Trophoblast cell (in vitro differentiated cells and primary cell): ENCODE data around the gene TNFRSF25.
A peak's percentile ranks its signal among the peaks of the same experiment; 100 is the strongest.

Experiments
- DNase-seq, 2 donors: peaks; one replicate each; pipeline ENCODE4 v3.0.0-alpha.2; 2016
- H2AFZ ChIP-seq: 2 replicates; pipeline ENCODE4 v1.6.1; 2013; ENCODE audit warnings: low read length, moderate library complexity, mild to moderate bottlenecking; ENCODE audit not compliant: insufficient read depth, poor library complexity
- H2AK5ac ChIP-seq: 2 replicates; pipeline ENCODE4 v1.6.1; 2013; ENCODE audit warnings: mild to moderate bottlenecking, low read length
- H2BK120ac ChIP-seq: 2 replicates; pipeline ENCODE4 v1.6.1; 2013; ENCODE audit warnings: low read length, mild to moderate bottlenecking, moderate library complexity; ENCODE audit not compliant: insufficient read depth, poor library complexity
- H2BK12ac ChIP-seq: 2 replicates; pipeline ENCODE4 v1.6.1; 2013; ENCODE audit warnings: mild to moderate bottlenecking, low read length, moderate library complexity
- H2BK5ac ChIP-seq: 2 replicates; pipeline ENCODE4 v1.6.1; 2013; ENCODE audit warnings: low read length, low read depth, moderate library complexity, mild to moderate bottlenecking; ENCODE audit not compliant: poor library complexity
- H3K14ac ChIP-seq: 2 replicates; pipeline ENCODE4 v1.6.1; 2013; ENCODE audit warnings: mild to moderate bottlenecking, low read length
- H3K18ac ChIP-seq: 2 replicates; pipeline ENCODE4 v1.6.1; 2013; ENCODE audit warnings: mild to moderate bottlenecking, low read length
- H3K23ac ChIP-seq: 2 replicates; pipeline ENCODE4 v1.6.1; 2013; ENCODE audit warnings: low read length
- H3K27ac ChIP-seq: 2 replicates; pipeline ENCODE4 v1.5.1; 2013; ENCODE audit warnings: low read depth, mild to moderate bottlenecking, inconsistent platforms, low read length, moderate library complexity
- H3K27me3 ChIP-seq: 2 replicates; pipeline ENCODE4 v1.6.1; 2013; ENCODE audit warnings: inconsistent platforms, mild to moderate bottlenecking, low read length, moderate library complexity; ENCODE audit not compliant: insufficient read depth
- H3K36me3 ChIP-seq, 2 experiments: 1 replicate in 1 of 2; 2 replicates in 1 of 2; pipeline ENCODE4 v1.6.1; 2013; ENCODE audit warnings: low read length in 2 of 2, mild to moderate bottlenecking in 2 of 2, moderate library complexity in 1 of 2; ENCODE audit not compliant: insufficient read depth in 2 of 2, control insufficient read depth in 1 of 2
- H3K4ac ChIP-seq: 2 replicates; pipeline ENCODE4 v1.6.1; 2013; ENCODE audit warnings: low read depth, mild to moderate bottlenecking, low read length, moderate library complexity
- H3K4me1 ChIP-seq, 2 experiments: 1 replicate in 1 of 2; 2 replicates in 1 of 2; pipeline ENCODE4 v1.6.1; 2013; ENCODE audit warnings: low read length in 2 of 2, mild to moderate bottlenecking in 2 of 2, moderate library complexity in 1 of 2; ENCODE audit not compliant: insufficient read depth in 2 of 2, control insufficient read depth in 1 of 2
- H3K4me2 ChIP-seq: 2 replicates; pipeline ENCODE4 v1.6.1; 2013; ENCODE audit warnings: inconsistent platforms, mild to moderate bottlenecking, low read length, moderate library complexity
- H3K4me3 ChIP-seq: 2 replicates; pipeline ENCODE4 v1.5.1; 2013; ENCODE audit warnings: mild to moderate bottlenecking, low read depth, low read length, inconsistent platforms
- H3K79me1 ChIP-seq: one replicate; pipeline ENCODE4 v1.6.1; 2013; ENCODE audit warnings: low read length
- H3K79me2 ChIP-seq: 2 replicates; pipeline ENCODE4 v1.6.1; 2013; ENCODE audit warnings: low read length, mild to moderate bottlenecking; ENCODE audit not compliant: control insufficient read depth, insufficient read depth, poor library complexity
- H3K9ac ChIP-seq: 2 replicates; pipeline ENCODE4 v1.6.1; 2013; ENCODE audit warnings: mild to moderate bottlenecking, low read length
- H3K9me3 ChIP-seq: 2 replicates; pipeline ENCODE4 v1.6.1; 2013; ENCODE audit warnings: low read depth, mild to moderate bottlenecking, control low read depth, inconsistent platforms, low read length; ENCODE audit not compliant: insufficient read depth
- H4K12ac ChIP-seq: 2 replicates; pipeline ENCODE4 v1.6.1; 2013; ENCODE audit warnings: low read depth, mild to moderate bottlenecking, low read length, moderate library complexity
- H4K8ac ChIP-seq: 2 replicates; pipeline ENCODE4 v1.6.1; 2013; ENCODE audit warnings: low read depth, mild to moderate bottlenecking, low read length, moderate library complexity
- H4K91ac ChIP-seq: one replicate; pipeline ENCODE4 v1.6.1; 2013; ENCODE audit warnings: low read depth, mild to moderate bottlenecking, low read length, moderate library complexity
- WGBS: extraction: QIAGEN DNeasy Blood & Tissue Kit; methylation state at CpG from one replicate; pipeline ENCODE4 v1.1.7; 2013; ENCODE audit warnings: missing lambda C conversion rate; ENCODE audit not compliant: insufficient read length, insufficient coverage; ENCODE audit errors: extremely low coverage; 5-methylcytosine and 5-hydroxymethylcytosine counted together

Gene TNFRSF25

DNA sequence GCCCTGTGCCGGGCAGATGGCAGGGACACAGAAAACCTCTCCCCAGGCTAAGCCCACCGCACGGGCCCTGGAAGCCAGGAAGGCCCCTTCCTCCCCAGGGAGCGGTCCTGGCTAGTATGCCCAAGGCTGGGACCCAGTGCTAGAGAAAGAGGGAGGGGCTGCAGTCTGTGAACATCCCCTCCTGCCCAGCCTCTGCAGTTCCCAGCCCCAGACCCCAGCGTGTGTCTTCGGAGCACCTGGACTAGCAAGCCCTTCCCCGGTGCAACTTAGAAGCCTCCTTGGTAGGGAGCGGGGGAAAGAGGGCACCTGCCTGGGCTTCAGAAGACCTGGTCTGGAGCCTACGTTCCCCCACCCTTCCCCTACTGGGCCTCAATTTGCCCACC, 23.4 kb upstream of the TNFRSF25 start:
- DNase-seq, result no peak

DNA sequence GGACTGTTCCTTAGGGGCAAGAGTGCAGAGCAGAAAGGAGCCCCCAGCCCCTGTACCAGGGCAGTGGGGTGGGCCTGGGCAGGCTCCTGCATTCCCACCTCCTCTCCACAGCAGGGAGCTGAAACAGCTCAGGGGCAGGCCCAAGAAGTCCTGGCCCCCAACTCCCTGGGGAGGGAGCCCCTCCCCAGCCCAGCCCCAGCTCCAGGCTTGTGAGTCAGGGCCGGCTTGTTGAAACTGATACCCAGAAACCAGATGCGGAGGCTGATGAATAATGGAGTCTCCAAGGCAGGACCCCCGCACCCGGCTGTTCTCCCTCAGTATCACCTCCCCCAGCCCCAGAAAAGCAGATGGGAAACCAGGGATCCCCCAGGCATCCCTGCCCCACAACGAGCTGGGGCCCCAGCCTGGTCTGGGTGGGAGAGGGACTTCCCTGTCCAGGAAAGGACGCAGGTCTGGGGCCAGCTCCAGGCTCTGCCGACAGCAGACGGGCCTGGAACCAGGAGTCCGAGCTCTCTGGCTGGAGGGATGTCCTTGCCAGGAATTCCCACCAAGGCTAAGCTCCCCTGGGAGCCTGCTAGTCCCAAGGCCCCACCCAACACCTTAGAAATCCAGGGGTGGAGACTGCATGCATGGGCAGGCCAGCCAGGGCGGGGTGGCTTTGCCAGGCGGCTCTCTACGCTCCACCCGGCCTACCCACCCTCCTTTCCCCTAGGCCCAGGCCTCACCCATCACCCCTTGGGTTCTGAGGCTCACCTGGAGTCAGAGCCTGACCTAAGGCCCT, 22.8 kb upstream of the TNFRSF25 start:
- Histone ChIP-seq H3K9ac (no peak overlapping the region), H2BK120ac (peak overlapping the region; percentile 19), H3K79me2 (peaks cover 18% of the 10 kb centered on the region), H3K27ac (no peak overlapping the region), H3K9me3 (peaks cover 2% of the 10 kb centered on the region), H3K4ac (peak overlapping the region; percentile 3), H3K18ac (peak overlapping the region; percentile 25), H3K4me1 (peaks cover 33 to 38% of the 10 kb centered on the region in 2 experiments), H3K14ac (peak overlapping the region; percentile 26), H3K79me1 (peaks cover 39% of the 10 kb centered on the region), H2AFZ (no peak overlapping the region), H3K4me3 (no peak overlapping the region), H3K36me3 (peaks cover 12 to 19% of the 10 kb centered on the region in 2 experiments), H3K23ac (no peak overlapping the region), H2AK5ac (no peak overlapping the region), H4K12ac (no peak overlapping the region), H4K8ac (no peak overlapping the region), H2BK12ac (no peak overlapping the region), H2BK5ac (no peak overlapping the region), H3K27me3 (no peaks in the 10 kb centered on the region), H3K4me2 (no peak overlapping the region), H4K91ac (peak overlapping the region; percentile 25)
- WGBS, result no CpG with 5 or more reads among the region's 13 CpGs
- DNase-seq, result no peak

More for the DNA sequence above, 23.4 kb upstream of the TNFRSF25 start:
- Histone ChIP-seq H2BK12ac (peak overlapping the region; percentile 17), H3K4me1 (peaks cover 33 to 35% of the 10 kb centered on the region in 2 experiments), H3K27ac (no peak overlapping the region), H2AFZ (no peak overlapping the region), H4K12ac (no peak overlapping the region), H3K27me3 (no peaks in the 10 kb centered on the region), H4K8ac (peak overlapping the region; percentile 21), H2BK120ac (peak overlapping the region; percentile 19), H4K91ac (peak overlapping the region; percentile 25), H3K9ac (no peak overlapping the region), H3K4ac (peak overlapping the region; percentile 3), H3K79me2 (peaks cover 18% of the 10 kb centered on the region), H3K23ac (no peak overlapping the region), H3K4me2 (peak overlapping the region; percentile 91), H3K18ac (peak overlapping the region; percentile 42), H3K4me3 (no peak overlapping the region), H3K79me1 (peaks cover 39% of the 10 kb centered on the region), H3K14ac (peak overlapping the region; percentile 26), H3K36me3 (peaks cover 11 to 14% of the 10 kb centered on the region in 2 experiments), H3K9me3 (peaks cover 2% of the 10 kb centered on the region), H2BK5ac (no peak overlapping the region), H2AK5ac (peak overlapping the region; percentile 15)
- WGBS, result no CpG with 5 or more reads among the region's 9 CpGs

DNA sequence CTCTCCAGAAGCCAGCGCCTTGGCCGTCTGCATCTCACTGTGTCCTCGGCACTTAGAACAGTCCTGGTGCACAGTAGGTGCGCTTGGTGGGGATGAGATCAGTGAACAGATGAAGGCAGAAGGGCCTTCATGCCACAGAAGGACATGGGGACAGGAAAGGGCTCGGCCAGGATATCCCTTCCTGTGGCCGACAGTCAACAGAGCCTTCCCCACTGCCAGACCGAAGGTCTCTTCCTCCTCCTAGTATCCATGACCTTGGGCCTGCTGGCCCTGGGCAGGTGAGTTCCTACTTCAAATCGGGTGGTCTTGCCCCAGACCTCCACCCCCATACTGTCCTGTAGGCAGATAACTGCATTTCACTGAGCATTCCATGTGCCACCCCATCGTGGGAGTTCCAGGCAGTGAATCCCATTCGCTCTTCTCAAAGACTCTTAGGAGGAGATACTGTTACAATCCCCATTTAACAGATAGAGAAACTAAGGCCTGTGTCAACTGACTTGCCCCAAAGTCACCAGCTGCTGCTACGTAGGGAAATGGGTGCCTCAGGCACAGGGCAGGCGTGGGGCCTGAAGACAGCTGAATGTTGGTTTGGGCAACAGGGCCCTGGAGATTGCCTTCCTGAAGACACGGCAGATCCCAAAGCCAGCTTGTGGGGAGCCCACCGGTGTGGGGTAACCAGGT, 22.0 kb upstream of the TNFRSF25 start:
- no peak overlapping the region for H2BK5ac ChIP-seq
- H2BK12ac ChIP-seq, result no peak overlapping the region
- no peak overlapping the region for H3K14ac ChIP-seq
- H3K27ac ChIP-seq, result no peak overlapping the region
- H3K23ac ChIP-seq, result no peak overlapping the region
- H3K9ac ChIP-seq, result no peak overlapping the region
- no peak overlapping the region for H3K4me3 ChIP-seq
- peaks cover 33 to 38% of the 10 kb centered on the region in 2 experiments for H3K4me1 ChIP-seq
- no peak overlapping the region for H2AK5ac ChIP-seq
- no peak overlapping the region for H4K8ac ChIP-seq
- peaks cover 15 to 25% of the 10 kb centered on the region in 2 experiments for H3K36me3 ChIP-seq
- no peak overlapping the region for H2AFZ ChIP-seq
- no peak overlapping the region for H2BK120ac ChIP-seq
- no peak overlapping the region for H3K4ac ChIP-seq
- no peaks in the 10 kb centered on the region for H3K27me3 ChIP-seq
- H3K79me2 ChIP-seq, result peaks cover 18% of the 10 kb centered on the region
- peaks cover 39% of the 10 kb centered on the region for H3K79me1 ChIP-seq
- no peak overlapping the region for H4K91ac ChIP-seq
- WGBS, result no CpG with 5 or more reads among the region's 14 CpGs
- H3K9me3 ChIP-seq, result peaks cover 2% of the 10 kb centered on the region
- no peak overlapping the region for H3K4me2 ChIP-seq
- H3K18ac ChIP-seq, result no peak overlapping the region
- no peak overlapping the region for H4K12ac ChIP-seq
- no peak for DNase-seq

DNA sequence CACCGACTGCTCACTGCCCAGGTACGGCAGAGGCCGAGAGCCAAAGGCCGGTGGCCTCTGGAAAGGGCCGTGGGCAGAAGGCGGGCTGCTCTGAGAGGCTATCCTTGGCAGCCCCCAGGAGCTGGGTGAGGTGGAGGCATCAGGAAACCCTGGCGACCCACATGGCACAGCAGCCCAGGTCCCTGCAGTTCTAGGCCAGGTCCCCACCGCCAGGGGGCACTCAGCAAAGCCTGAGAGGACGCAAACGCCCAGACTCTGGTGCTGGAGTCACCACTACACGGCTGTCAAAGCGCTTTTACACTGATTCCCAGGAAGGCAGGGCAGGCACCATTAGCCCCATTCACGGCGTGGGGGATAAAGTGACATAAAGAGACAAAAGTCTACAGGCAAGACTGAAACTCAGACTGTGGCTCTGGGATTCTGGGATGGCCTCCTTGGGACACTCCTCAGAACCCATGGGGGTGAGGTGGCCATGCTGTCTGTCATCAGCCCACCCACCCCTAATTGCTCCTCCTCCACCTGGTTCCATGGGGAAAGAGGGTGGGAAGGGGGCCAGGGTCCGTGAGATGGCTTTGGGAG, 20.5 kb upstream of the TNFRSF25 start:
- DNase-seq, result peak; percentile 88 to 95
- Histone ChIP-seq H3K4me3 (no peak overlapping the region), H3K79me2 (peaks cover 15% of the 10 kb centered on the region), H3K79me1 (peaks cover 35% of the 10 kb centered on the region), H3K18ac (peak overlapping the region; percentile 19), H3K36me3 (peaks cover 16 to 23% of the 10 kb centered on the region in 2 experiments), H4K8ac (peak overlapping the region; percentile 84), H3K27me3 (no peaks in the 10 kb centered on the region), H2AFZ (peak overlapping the region; percentile 47), H3K9ac (no peak overlapping the region), H2AK5ac (peak overlapping the region; percentile 91), H3K4me2 (peak overlapping the region; percentile 76), H3K4ac (peak overlapping the region; percentile 80), H3K9me3 (no peaks in the 10 kb centered on the region), H4K91ac (peak overlapping the region; percentile 71), H2BK5ac (no peak overlapping the region), H2BK12ac (peak overlapping the region; percentile 63), H3K23ac (no peak overlapping the region), H3K27ac (no peak overlapping the region), H3K4me1 (peaks cover 27 to 30% of the 10 kb centered on the region in 2 experiments), H4K12ac (peak overlapping the region; percentile 34), H3K14ac (peak overlapping the region; percentile 27), H2BK120ac (peak overlapping the region; percentile 61)
- WGBS, result no CpG with 5 or more reads among the region's 15 CpGs
